RWPE2 (cell line): ENCODE measurements around the gene CNR1.

Source experiments
- ATAC-seq: fragments of 200-7000 bp; cut with Tn5 transposase; 3 replicates; pipeline ENCODE4 v1.9.1; 2021; ENCODE audit warnings: low read depth
- DNase-seq: peaks from one replicate; pipeline ENCODE4 v3.0.0-alpha.2; 2020; ENCODE audit warnings: low spot score
- H3K27ac ChIP-seq: fragments of 450-650 bp; 2 replicates; pipeline ENCODE4 v1.5.1; 2017; ENCODE audit warnings: mild to moderate bottlenecking; ENCODE audit not compliant: poor library complexity, severe bottlenecking
- H3K27me3 ChIP-seq: fragments of 250-450 bp; sonication (Bioruptor Pico); 2 replicates; pipeline ENCODE4 v1.5.1; 2021; ENCODE audit warnings: mild to moderate bottlenecking, moderate library complexity; ENCODE audit not compliant: insufficient read depth, poor library complexity, severe bottlenecking
- H3K36me3 ChIP-seq: fragments of 250-450 bp; sonication (Bioruptor Pico); 2 replicates; pipeline ENCODE4 v1.5.1; 2020; ENCODE audit warnings: low read depth, mild to moderate bottlenecking, moderate library complexity
- H3K4me1 ChIP-seq: fragments of 250-450 bp; sonication (Bioruptor Pico); 2 replicates; pipeline ENCODE4 v1.5.1; 2021; ENCODE audit warnings: mild to moderate bottlenecking, moderate library complexity; ENCODE audit not compliant: insufficient read depth, poor library complexity, severe bottlenecking
- H3K4me3 ChIP-seq: fragments of 250-450 bp; sonication (Bioruptor Pico); 2 replicates; pipeline ENCODE4 v1.5.1; 2021; ENCODE audit warnings: mild to moderate bottlenecking, moderate library complexity; ENCODE audit not compliant: severe bottlenecking
- H3K9me3 ChIP-seq: fragments of 250-450 bp; sonication (Bioruptor Pico); 2 replicates; pipeline ENCODE4 v1.5.1; 2021; ENCODE audit warnings: mild to moderate bottlenecking, moderate library complexity; ENCODE audit not compliant: severe bottlenecking
- TF ChIP-seq, protein P1 (sequence below): fragments of 450-650 bp; IDR thresholded peaks from one replicate; pipeline ENCODE4 v1.5.1; 2017; ENCODE audit warnings: mild to moderate bottlenecking, moderate library complexity; ENCODE audit not compliant: poor library complexity, severe bottlenecking

CNR1 gene

DNA sequence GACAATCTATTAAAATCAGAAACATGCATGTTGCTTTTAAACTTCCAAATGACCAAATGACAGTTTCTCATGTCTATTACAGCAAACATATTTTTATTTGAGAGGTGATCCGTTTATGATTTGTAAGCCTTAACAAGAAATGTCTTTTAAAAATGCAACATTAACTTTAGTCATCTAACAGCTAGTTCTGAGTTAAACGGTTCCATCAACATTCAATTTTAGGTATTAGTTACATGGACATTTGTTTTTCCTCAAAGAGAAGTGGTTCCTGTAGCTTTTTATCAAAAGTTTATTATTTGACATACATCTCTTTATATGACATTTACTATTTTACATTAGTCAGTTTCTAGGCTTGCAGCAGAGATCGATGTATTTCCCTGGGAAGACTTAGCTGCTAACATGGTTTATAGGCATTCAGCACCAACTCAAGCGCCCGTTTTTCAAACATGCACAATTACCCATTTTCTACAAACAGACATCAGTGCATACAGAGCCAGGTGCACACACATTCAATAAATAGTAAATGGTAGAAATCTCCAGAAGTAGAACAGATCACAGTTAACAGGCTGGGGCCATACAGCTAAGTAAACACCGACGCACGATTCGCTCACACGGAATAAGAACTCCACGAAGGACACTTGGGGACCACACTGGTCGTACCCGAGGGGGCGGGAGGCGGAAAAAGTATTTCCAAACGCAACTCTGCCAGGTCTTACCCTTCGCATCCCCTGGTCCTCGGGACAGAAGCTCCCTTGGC is 882 bp downstream of the CNR1 start:
- peaks cover 83% of the 10 kb centered on the region for H3K27me3 ChIP-seq
- no peaks in the 10 kb centered on the region for H3K9me3 ChIP-seq
- peak overlapping the region; percentile 27 for H3K4me3 ChIP-seq
- H3K36me3 ChIP-seq, result no peaks in the 10 kb centered on the region
- TF ChIP-seq, protein P1, sequence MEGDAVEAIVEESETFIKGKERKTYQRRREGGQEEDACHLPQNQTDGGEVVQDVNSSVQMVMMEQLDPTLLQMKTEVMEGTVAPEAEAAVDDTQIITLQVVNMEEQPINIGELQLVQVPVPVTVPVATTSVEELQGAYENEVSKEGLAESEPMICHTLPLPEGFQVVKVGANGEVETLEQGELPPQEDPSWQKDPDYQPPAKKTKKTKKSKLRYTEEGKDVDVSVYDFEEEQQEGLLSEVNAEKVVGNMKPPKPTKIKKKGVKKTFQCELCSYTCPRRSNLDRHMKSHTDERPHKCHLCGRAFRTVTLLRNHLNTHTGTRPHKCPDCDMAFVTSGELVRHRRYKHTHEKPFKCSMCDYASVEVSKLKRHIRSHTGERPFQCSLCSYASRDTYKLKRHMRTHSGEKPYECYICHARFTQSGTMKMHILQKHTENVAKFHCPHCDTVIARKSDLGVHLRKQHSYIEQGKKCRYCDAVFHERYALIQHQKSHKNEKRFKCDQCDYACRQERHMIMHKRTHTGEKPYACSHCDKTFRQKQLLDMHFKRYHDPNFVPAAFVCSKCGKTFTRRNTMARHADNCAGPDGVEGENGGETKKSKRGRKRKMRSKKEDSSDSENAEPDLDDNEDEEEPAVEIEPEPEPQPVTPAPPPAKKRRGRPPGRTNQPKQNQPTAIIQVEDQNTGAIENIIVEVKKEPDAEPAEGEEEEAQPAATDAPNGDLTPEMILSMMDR, result no peak
- no peak overlapping the region for H3K27ac ChIP-seq
- DNase-seq, result no peak
- no peaks in the 10 kb centered on the region for H3K4me1 ChIP-seq
- ATAC-seq, result peak; percentile 11; the same call in 2 of the 3 replicates

DNA sequence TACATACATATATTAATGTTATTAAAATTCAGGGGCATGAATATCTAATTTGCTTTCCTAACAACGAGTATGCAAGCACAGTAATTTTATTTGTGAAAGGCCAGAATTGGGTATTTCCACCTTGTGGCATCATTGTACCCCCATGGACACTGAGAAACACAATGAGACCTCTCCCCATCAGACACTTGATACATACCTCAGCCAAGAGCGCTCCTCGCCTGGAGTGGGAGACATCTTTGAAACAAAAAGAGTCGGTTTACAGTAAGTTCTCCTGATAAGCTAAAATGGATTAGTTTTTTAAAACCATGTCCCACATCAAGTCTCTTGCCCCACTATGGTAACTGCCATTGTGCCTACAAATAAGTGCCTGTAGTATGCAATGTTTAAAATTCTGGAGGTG is 2.1 kb downstream of the CNR1 start:
- ATAC-seq, result no peak
- Histone ChIP-seq H3K27ac (no peak overlapping the region), H3K36me3 (no peaks in the 10 kb centered on the region), H3K9me3 (no peaks in the 10 kb centered on the region), H3K4me3 (no peak overlapping the region), H3K4me1 (no peaks in the 10 kb centered on the region), H3K27me3 (peaks cover 71% of the 10 kb centered on the region)
- DNase-seq, result no peak
- TF ChIP-seq, protein P1, result no peak

DNA sequence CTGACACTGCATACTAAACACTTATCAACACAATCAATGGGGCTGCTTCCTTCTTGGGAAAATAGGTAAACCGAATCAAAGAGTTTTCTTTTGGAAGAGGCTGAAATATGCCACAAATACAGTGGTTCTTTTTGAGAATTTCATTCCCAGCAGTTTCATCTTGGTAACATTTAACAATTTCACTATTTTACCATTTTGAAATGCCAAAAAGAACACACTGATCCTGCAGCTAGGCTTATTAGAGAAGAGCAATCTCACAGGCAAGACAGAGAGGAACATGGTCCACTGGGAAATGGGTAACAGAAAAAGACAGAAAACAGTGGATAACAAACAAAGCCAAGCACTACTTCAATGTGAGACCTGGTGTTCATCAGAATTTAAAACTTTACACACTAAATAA is 2.5 kb downstream of the CNR1 start:
- H3K4me1 ChIP-seq, result no peaks in the 10 kb centered on the region
- H3K36me3 ChIP-seq, result no peaks in the 10 kb centered on the region
- H3K4me3 ChIP-seq, result no peak overlapping the region
- H3K27ac ChIP-seq, result no peak overlapping the region
- no peaks in the 10 kb centered on the region for H3K9me3 ChIP-seq
- TF ChIP-seq, protein P1, result no peak
- peaks cover 66% of the 10 kb centered on the region for H3K27me3 ChIP-seq
- ATAC-seq, result no peak
- no peak for DNase-seq

DNA sequence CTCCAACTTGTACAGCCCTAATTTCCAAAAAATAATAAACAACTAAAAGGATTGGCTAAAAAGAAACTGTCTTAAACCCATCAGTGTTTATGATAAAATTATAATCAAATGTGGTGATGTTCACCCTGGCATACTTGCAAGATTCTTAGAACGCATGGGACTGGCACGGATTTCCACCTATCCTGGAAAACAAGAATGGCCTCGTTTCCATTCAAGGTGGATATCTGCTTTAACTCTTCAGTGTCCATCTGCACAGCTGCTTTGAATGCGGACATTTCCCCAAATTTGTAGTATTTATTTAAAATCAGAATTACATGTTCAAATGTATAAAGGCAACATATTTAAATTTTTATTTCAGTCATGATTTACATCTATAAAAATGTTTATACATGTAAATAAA is 4.2 kb downstream of the CNR1 start:
- H3K4me3 ChIP-seq, result no peak overlapping the region
- H3K9me3 ChIP-seq, result no peaks in the 10 kb centered on the region
- ATAC-seq (no peak), DNase-seq (no peak)
- no peaks in the 10 kb centered on the region for H3K36me3 ChIP-seq
- peaks cover 49% of the 10 kb centered on the region for H3K27me3 ChIP-seq
- H3K27ac ChIP-seq, result no peak overlapping the region
- H3K4me1 ChIP-seq, result no peaks in the 10 kb centered on the region
- TF ChIP-seq, protein P1, result no peak

DNA sequence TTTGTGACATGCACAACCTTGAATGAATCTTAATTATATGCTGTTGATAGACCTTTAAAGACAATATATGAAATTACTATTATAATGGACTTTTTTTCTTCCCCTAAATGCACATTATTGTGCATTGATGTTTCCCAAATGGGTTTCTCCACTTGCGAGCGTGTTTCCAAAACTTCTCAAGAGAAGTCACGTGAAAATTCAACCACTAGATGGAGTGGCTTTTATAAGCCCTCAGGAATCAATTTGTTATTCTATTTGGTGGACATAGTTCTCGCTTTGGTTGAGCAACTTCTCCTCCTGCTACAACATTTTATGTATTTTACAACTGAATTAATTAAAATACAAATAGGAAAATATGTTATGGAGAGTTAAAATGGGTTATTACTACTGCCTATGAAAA is 9.0 kb downstream of the CNR1 start:
- H3K36me3 ChIP-seq, result no peaks in the 10 kb centered on the region
- peaks cover 8% of the 10 kb centered on the region for H3K27me3 ChIP-seq
- H3K27ac ChIP-seq, result no peak overlapping the region
- DNase-seq, result no peak
- no peaks in the 10 kb centered on the region for H3K4me1 ChIP-seq
- H3K4me3 ChIP-seq, result no peak overlapping the region
- TF ChIP-seq, protein P1, result no peak
- no peak for ATAC-seq
- no peaks in the 10 kb centered on the region for H3K9me3 ChIP-seq
